ENCODE measurements around the gene PHACTR3. TPM values are rescaled to one million over a fixed set of nuclear protein-coding genes. Genes with fewer than 3 reads are reported as not detected.

The PHACTR3 gene
- total and polyA plus RNA-seq, 10 donors = 1.4 to 15.0 (median 8.6) TPM

DNA sequence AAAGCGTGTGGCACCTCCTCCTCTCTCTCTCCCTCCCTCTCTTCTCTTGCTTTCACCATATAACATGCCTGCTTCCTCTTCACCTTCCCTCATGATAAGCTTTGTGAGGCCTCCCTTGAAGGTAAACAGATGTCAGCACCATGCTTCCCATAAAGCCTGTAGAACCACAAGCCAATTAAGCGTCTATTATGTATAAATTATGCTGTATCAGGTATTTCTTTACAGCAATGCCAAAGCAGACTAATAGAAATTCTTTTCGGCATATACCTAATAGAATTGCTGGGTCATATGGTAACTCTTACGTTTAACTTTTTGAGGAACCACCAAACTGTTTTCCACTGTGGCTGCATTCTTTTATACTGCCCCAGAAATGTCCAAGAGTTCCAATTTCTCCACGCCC lies 254.1 kb downstream of the PHACTR3 start:
- H3K4me3 ChIP-seq = no peak overlapping the region
- H3K4me1 ChIP-seq = no peaks in the 10 kb centered on the region
- H3K9me3 ChIP-seq = peaks cover 0 to 15% (median 7%) of the 10 kb centered on the region in 8 donors
- no peak overlapping the region for H3K27ac ChIP-seq
- 86 to 93% (median 90%) methylated on average over 5 of the region's 5 CpGs for WGBS, 5 donors
- TF ChIP-seq, protein P1, sequence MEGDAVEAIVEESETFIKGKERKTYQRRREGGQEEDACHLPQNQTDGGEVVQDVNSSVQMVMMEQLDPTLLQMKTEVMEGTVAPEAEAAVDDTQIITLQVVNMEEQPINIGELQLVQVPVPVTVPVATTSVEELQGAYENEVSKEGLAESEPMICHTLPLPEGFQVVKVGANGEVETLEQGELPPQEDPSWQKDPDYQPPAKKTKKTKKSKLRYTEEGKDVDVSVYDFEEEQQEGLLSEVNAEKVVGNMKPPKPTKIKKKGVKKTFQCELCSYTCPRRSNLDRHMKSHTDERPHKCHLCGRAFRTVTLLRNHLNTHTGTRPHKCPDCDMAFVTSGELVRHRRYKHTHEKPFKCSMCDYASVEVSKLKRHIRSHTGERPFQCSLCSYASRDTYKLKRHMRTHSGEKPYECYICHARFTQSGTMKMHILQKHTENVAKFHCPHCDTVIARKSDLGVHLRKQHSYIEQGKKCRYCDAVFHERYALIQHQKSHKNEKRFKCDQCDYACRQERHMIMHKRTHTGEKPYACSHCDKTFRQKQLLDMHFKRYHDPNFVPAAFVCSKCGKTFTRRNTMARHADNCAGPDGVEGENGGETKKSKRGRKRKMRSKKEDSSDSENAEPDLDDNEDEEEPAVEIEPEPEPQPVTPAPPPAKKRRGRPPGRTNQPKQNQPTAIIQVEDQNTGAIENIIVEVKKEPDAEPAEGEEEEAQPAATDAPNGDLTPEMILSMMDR (IDR thresholded peaks at IDR 0.05 in 8 of 11, conservative IDR thresholded peaks at IDR 0.05 in 3 of 11) = no peak
- no peak for TF ChIP-seq POLR2AphosphoS5 (IDR thresholded peaks at IDR 0.05)
- TF ChIP-seq POLR2A (IDR thresholded peaks at IDR 0.05) = no peak
- intact Hi-C loops (cut with DNase I; ENCODE audit: low total_unique reads) = no loop called here
- no peak for DNase-seq
- peaks cover 0 to 6% (median 0%) of the 10 kb centered on the region in 6 donors for H3K36me3 ChIP-seq
- H3K27me3 ChIP-seq (replicated peaks in 1 of 7) = no peaks in the 10 kb centered on the region

DNA sequence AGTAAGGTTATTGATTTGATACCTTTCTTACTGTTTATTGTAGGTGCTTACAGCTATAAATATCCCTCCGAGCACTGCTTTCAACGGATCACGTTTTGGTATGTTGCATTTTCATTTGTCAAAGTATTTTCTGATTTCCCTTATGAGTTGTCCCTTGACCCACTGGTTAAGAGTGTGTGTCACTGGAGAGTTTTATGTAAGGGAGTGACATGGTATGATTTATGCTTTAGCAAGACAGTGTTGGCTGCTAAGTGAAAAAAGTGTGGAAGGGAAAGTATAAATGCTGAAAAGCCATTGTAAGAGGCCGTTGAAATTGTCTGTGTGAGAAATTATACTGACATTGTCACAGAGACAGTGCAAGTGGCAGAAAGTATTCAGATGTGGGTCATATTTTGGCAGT lies 257.1 kb downstream of the PHACTR3 start:
- TF ChIP-seq POLR2AphosphoS5 (IDR thresholded peaks at IDR 0.05) (no peak), POLR2A (IDR thresholded peaks at IDR 0.05) (no peak)
- TF ChIP-seq, protein P1 (IDR thresholded peaks at IDR 0.05 in 8 of 11, conservative IDR thresholded peaks at IDR 0.05 in 3 of 11) = no peak
- Histone ChIP-seq H3K4me1 (no peaks in the 10 kb centered on the region), H3K9me3 (peaks cover 0 to 15% (median 7%) of the 10 kb centered on the region in 8 donors), H3K36me3 (no peaks in the 10 kb centered on the region), H3K27ac (no peak overlapping the region), H3K4me3 (no peak overlapping the region), H3K27me3 (replicated peaks in 1 of 7) (no peaks in the 10 kb centered on the region)
- no peak for DNase-seq
- WGBS, 5 donors = 72 to 82% (median 80%) methylated on average over 4 of the region's 4 CpGs
- intact Hi-C loops (cut with DNase I; ENCODE audit: low total_unique reads) = no loop called here

DNA sequence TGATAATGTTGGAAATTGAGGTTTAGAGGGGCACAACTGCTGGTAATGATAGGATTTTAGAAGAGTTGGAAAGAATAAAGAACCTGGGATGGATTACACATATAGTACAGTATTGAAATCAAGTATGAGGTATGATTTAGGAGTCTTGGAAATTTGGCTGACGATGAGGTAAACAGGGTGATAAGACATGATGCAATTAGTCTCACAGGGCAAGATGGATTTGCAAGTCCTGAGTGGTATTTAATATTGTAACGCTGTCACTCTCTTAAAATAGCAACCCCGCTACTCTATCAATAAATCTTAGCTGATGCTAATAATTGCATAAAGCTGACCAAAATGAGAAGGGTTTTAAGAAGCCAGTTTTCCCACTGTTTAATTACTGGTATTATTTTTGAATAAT lies 258.7 kb downstream of the PHACTR3 start:
- no peak for TF ChIP-seq POLR2A (IDR thresholded peaks at IDR 0.05)
- H3K27me3 ChIP-seq (replicated peaks in 1 of 7) = no peaks in the 10 kb centered on the region
- H3K36me3 ChIP-seq = no peaks in the 10 kb centered on the region
- WGBS, 5 donors = 93 to 97% (median 95%) methylated on average over 3 of the region's 3 CpGs
- intact Hi-C loops (cut with DNase I; ENCODE audit: low total_unique reads) = no loop called here
- no peaks in the 10 kb centered on the region for H3K4me1 ChIP-seq
- DNase-seq = no peak
- H3K4me3 ChIP-seq = no peak overlapping the region
- no peak overlapping the region for H3K27ac ChIP-seq
- peaks cover 0 to 4% (median 0%) of the 10 kb centered on the region in 8 donors for H3K9me3 ChIP-seq

DNA sequence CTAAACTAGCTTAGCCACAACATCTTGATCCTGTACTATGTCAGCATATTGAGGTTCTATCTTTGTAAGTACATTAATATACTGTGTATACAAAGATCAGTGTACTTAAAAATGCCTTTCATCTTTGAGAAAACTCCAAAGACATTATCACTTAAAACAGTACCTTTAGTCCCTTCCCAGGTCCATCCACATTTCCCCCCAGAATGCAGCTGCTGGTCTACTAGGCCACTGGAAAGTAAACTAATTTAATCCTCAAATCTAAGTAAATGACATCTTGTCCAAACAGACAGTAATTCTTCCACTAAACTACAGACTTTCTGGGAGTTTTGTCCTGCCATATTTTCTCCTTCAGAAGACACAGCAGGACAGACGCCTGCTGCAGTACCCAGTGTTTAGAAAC lies 260.4 kb downstream of the PHACTR3 start:
- Histone ChIP-seq H3K36me3 (no peaks in the 10 kb centered on the region), H3K4me3 (no peak overlapping the region), H3K4me1 (no peaks in the 10 kb centered on the region), H3K9me3 (no peaks in the 10 kb centered on the region), H3K27ac (no peak overlapping the region), H3K27me3 (replicated peaks in 1 of 7) (no peaks in the 10 kb centered on the region)
- WGBS, 5 donors = 88 to 94% (median 92%) methylated on average over 1 of the region's 1 CpG
- no peak for TF ChIP-seq POLR2AphosphoS5 (IDR thresholded peaks at IDR 0.05)
- no peak for TF ChIP-seq POLR2A (IDR thresholded peaks at IDR 0.05)
- TF ChIP-seq, protein P1 (IDR thresholded peaks at IDR 0.05 in 8 of 11, conservative IDR thresholded peaks at IDR 0.05 in 3 of 11) = no peak
- DNase-seq = no peak
- intact Hi-C loops (cut with DNase I; ENCODE audit: low total_unique reads) = no loop called here

DNA sequence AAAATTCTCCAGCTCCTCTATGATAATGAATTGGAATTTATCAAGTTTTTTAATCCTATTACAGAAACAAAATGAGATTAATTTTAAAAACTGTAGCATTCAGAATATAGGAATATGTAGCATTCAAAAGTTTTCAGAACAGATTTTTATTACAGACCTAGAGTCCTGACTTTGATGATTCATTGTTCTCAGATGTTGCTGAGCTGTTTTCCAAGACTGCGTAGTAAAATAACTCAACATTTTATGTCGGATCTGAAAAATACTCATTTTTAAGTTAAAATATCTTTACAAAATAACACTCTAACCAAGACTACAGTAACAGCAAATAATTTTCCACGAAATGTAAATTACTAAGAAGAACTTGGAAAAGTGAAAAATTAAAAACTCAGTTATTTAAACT lies 262.0 kb downstream of the PHACTR3 start:
- no peak for DNase-seq
- H3K9me3 ChIP-seq = no peaks in the 10 kb centered on the region
- WGBS, 5 donors = 86 to 91% (median 87%) methylated on average over 3 of the region's 3 CpGs
- H3K4me3 ChIP-seq = no peak overlapping the region
- H3K27me3 ChIP-seq (replicated peaks in 1 of 7) = no peaks in the 10 kb centered on the region
- no peak overlapping the region for H3K27ac ChIP-seq
- no peaks in the 10 kb centered on the region for H3K4me1 ChIP-seq
- TF ChIP-seq, protein P1 (IDR thresholded peaks at IDR 0.05 in 8 of 11, conservative IDR thresholded peaks at IDR 0.05 in 3 of 11) = no peak
- TF ChIP-seq POLR2AphosphoS5 (IDR thresholded peaks at IDR 0.05) (no peak), POLR2A (IDR thresholded peaks at IDR 0.05) (no peak)
- H3K36me3 ChIP-seq = no peaks in the 10 kb centered on the region
- intact Hi-C loops (cut with DNase I; ENCODE audit: low total_unique reads) = no loop called here

Measured in spleen (tissue), 11 donors.